GM19395 (cell line): ENCODE data around the gene ADSS1.

Experiments
- ATAC-seq: cut with Tn5 transposase; IDR thresholded peaks from one replicate; pipeline ENCODE4 v1.9.1; 2021; ENCODE audit warnings: mild to moderate bottlenecking, moderate library complexity; ENCODE audit not compliant: unreplicated experiment

The ADSS1 gene

GRCh38 chr14:104686624-104687517 is 37.2 kb upstream of the ADSS1 start:
- no peak for ATAC-seq

GRCh38 chr14:104687601-104688504 is 36.2 kb upstream of the ADSS1 start:
- ATAC-seq = no peak

GRCh38 chr14:104688505-104689108 is 35.4 kb upstream of the ADSS1 start:
- ATAC-seq = no peak

GRCh38 chr14:104689109-104689880 is 34.7 kb upstream of the ADSS1 start, which contains the start of gene INF2:
INF2 (plus strand) TSS chr14:104689618; CDS start chr14:104701366, 11,748 bp downstream.
- ATAC-seq = no peak

- no peak for ATAC-seq
These were observed 33.9 kb upstream of the ADSS1 start for GRCh38 chr14:104689881-104690711.

GRCh38 chr14:104690861-104691455 is 33.1 kb upstream of the ADSS1 start:
- no peak for ATAC-seq

- ATAC-seq = no peak
These were observed 32.3 kb upstream of the ADSS1 start for GRCh38 chr14:104691546-104692260.

GRCh38 chr14:104692261-104692938 is 31.6 kb upstream of the ADSS1 start:
- ATAC-seq = no peak

GRCh38 chr14:104692939-104693315 is 31.1 kb upstream of the ADSS1 start:
- ATAC-seq = no peak

- ATAC-seq = no peak
These were observed 30.3 kb upstream of the ADSS1 start for GRCh38 chr14:104693482-104694431.

- ATAC-seq = no peak
These were observed 29.5 kb upstream of the ADSS1 start for GRCh38 chr14:104694475-104694950.

GRCh38 chr14:104694991-104695659 is 28.9 kb upstream of the ADSS1 start:
- no peak for ATAC-seq

GRCh38 chr14:104695660-104696000 is 28.4 kb upstream of the ADSS1 start:
- no peak for ATAC-seq

GRCh38 chr14:104696671-104697316 is 27.2 kb upstream of the ADSS1 start:
- ATAC-seq = no peak

GRCh38 chr14:104697317-104697703 is 26.7 kb upstream of the ADSS1 start:
- no peak for ATAC-seq
